Skeletal muscle satellite cell (primary cell): Measurements from ENCODE around the gene FLVCR2.

Experiments used
- H3K27me3 ChIP-seq: 2 replicates; pipeline ENCODE4 v1.7.0; 2013; ENCODE audit warnings: low read length; ENCODE audit not compliant: control insufficient read depth, insufficient read depth
- H3K36me3 ChIP-seq: 2 replicates; pipeline ENCODE4 v1.7.0; 2013; ENCODE audit warnings: mild to moderate bottlenecking, control low read depth, low read length; ENCODE audit not compliant: insufficient read depth
- H3K4me1 ChIP-seq: 2 replicates; pipeline ENCODE4 v1.7.0; 2013; ENCODE audit warnings: low read length; ENCODE audit not compliant: control insufficient read depth, insufficient read depth
- H3K4me2 ChIP-seq: 2 replicates; pipeline ENCODE4 v1.7.0; 2013; ENCODE audit warnings: mild to moderate bottlenecking, low read length
- H3K4me3 ChIP-seq: 2 replicates; pipeline ENCODE4 v1.7.0; 2013; ENCODE audit warnings: low read length
- H3K9ac ChIP-seq: 2 replicates; pipeline ENCODE4 v1.7.0; 2013; ENCODE audit warnings: mild to moderate bottlenecking, low read depth, low read length, moderate library complexity
- H3K9me3 ChIP-seq: replicated peaks from 2 replicates; pipeline ENCODE4 v1.7.0; 2013; ENCODE audit warnings: mild to moderate bottlenecking, control low read depth, low read length

The FLVCR2 gene

GRCh38 chr14:75636100-75636692 lies 57.8 kb downstream of the FLVCR2 start:
- H3K4me3 ChIP-seq: peak overlapping the region; percentile 14
- no peaks in the 10 kb centered on the region for H3K9me3 ChIP-seq
- H3K4me2 ChIP-seq: peak overlapping the region; percentile 19
- no peaks in the 10 kb centered on the region for H3K36me3 ChIP-seq
- H3K27me3 ChIP-seq: no peaks in the 10 kb centered on the region
- H3K4me1 ChIP-seq: peaks cover 15% of the 10 kb centered on the region
- H3K9ac ChIP-seq: peak overlapping the region; percentile 37

- Histone ChIP-seq H3K36me3 (peaks cover 3% of the 10 kb centered on the region), H3K4me2 (no peak overlapping the region), H3K4me3 (no peak overlapping the region)
Measured at GRCh38 chr14:75640876-75641275, 62.5 kb downstream of the FLVCR2 start.

GRCh38 chr14:75643985-75644384 lies 65.6 kb downstream of the FLVCR2 start:
- H3K4me1 ChIP-seq: peaks cover 35% of the 10 kb centered on the region
- no peaks in the 10 kb centered on the region for H3K9me3 ChIP-seq
- no peak overlapping the region for H3K9ac ChIP-seq
- H3K4me2 ChIP-seq: no peak overlapping the region
- no peak overlapping the region for H3K4me3 ChIP-seq
- H3K27me3 ChIP-seq: no peaks in the 10 kb centered on the region
- H3K36me3 ChIP-seq: peaks cover 3% of the 10 kb centered on the region

More at GRCh38 chr14:75640876-75641275, 62.5 kb downstream of the FLVCR2 start:
- H3K4me1 ChIP-seq: peaks cover 20% of the 10 kb centered on the region
- H3K9ac ChIP-seq: no peak overlapping the region
- H3K9me3 ChIP-seq: no peaks in the 10 kb centered on the region
- no peaks in the 10 kb centered on the region for H3K27me3 ChIP-seq

GRCh38 chr14:75645056-75645455 lies 66.6 kb downstream of the FLVCR2 start:
- Histone ChIP-seq H3K36me3 (peaks cover 9% of the 10 kb centered on the region), H3K27me3 (no peaks in the 10 kb centered on the region), H3K9ac (no peak overlapping the region), H3K9me3 (no peaks in the 10 kb centered on the region), H3K4me3 (no peak overlapping the region), H3K4me1 (peaks cover 42% of the 10 kb centered on the region), H3K4me2 (no peak overlapping the region)

GRCh38 chr14:75646762-75647161 lies 68.3 kb downstream of the FLVCR2 start:
- H3K4me3 ChIP-seq: peak overlapping the region; percentile 19
- H3K36me3 ChIP-seq: peaks cover 19% of the 10 kb centered on the region
- H3K4me1 ChIP-seq: peaks cover 42% of the 10 kb centered on the region
- no peaks in the 10 kb centered on the region for H3K27me3 ChIP-seq
- peak overlapping the region; percentile 74 for H3K9ac ChIP-seq
- no peaks in the 10 kb centered on the region for H3K9me3 ChIP-seq
- peak overlapping the region; percentile 58 for H3K4me2 ChIP-seq

- Histone ChIP-seq H3K9me3 (no peaks in the 10 kb centered on the region), H3K4me2 (peak overlapping the region; percentile 52), H3K36me3 (peaks cover 23% of the 10 kb centered on the region), H3K4me3 (no peak overlapping the region), H3K27me3 (no peaks in the 10 kb centered on the region), H3K4me1 (peaks cover 42% of the 10 kb centered on the region), H3K9ac (peak overlapping the region; percentile 74)
Measured at GRCh38 chr14:75647640-75648039, 69.2 kb downstream of the FLVCR2 start.

GRCh38 chr14:75648066-75648838 lies 69.8 kb downstream of the FLVCR2 start:
- H3K9ac ChIP-seq: peak overlapping the region; percentile 74
- H3K27me3 ChIP-seq: no peaks in the 10 kb centered on the region
- peaks cover 42% of the 10 kb centered on the region for H3K4me1 ChIP-seq
- H3K9me3 ChIP-seq: no peaks in the 10 kb centered on the region
- peaks cover 23% of the 10 kb centered on the region for H3K36me3 ChIP-seq
- H3K4me2 ChIP-seq: peak overlapping the region; percentile 52
- H3K4me3 ChIP-seq: no peak overlapping the region

GRCh38 chr14:75649337-75649736 lies 70.9 kb downstream of the FLVCR2 start:
- Histone ChIP-seq H3K36me3 (peaks cover 23% of the 10 kb centered on the region), H3K4me3 (no peak overlapping the region), H3K4me2 (peak overlapping the region; percentile 9), H3K27me3 (no peaks in the 10 kb centered on the region), H3K9ac (peak overlapping the region; percentile 65), H3K4me1 (peaks cover 42% of the 10 kb centered on the region), H3K9me3 (no peaks in the 10 kb centered on the region)

- H3K4me3 ChIP-seq: no peak overlapping the region
- peaks cover 42% of the 10 kb centered on the region for H3K4me1 ChIP-seq
- H3K36me3 ChIP-seq: peaks cover 24% of the 10 kb centered on the region
- H3K27me3 ChIP-seq: no peaks in the 10 kb centered on the region
- H3K4me2 ChIP-seq: no peak overlapping the region
- no peaks in the 10 kb centered on the region for H3K9me3 ChIP-seq
- no peak overlapping the region for H3K9ac ChIP-seq
Measured at GRCh38 chr14:75649773-75650172, 71.4 kb downstream of the FLVCR2 start.

- Histone ChIP-seq H3K4me3 (no peak overlapping the region), H3K4me1 (peaks cover 38% of the 10 kb centered on the region), H3K9me3 (no peaks in the 10 kb centered on the region), H3K4me2 (no peak overlapping the region), H3K36me3 (peaks cover 26% of the 10 kb centered on the region), H3K9ac (no peak overlapping the region), H3K27me3 (no peaks in the 10 kb centered on the region)
Measured at GRCh38 chr14:75650253-75651058, 72.0 kb downstream of the FLVCR2 start.

- Histone ChIP-seq H3K4me1 (peaks cover 11% of the 10 kb centered on the region), H3K9me3 (no peaks in the 10 kb centered on the region), H3K27me3 (no peaks in the 10 kb centered on the region), H3K4me2 (no peak overlapping the region), H3K36me3 (peaks cover 30% of the 10 kb centered on the region), H3K4me3 (no peak overlapping the region), H3K9ac (no peak overlapping the region)
Measured at GRCh38 chr14:75653563-75653962, 75.1 kb downstream of the FLVCR2 start.
